Stimulated activated CD4-positive, alpha-beta T cell treated with anti-CD3 and anti-CD28 coated beads, Interleukin-1b, Interleukin-23, amount 100 ng/mL, for 4 hours (primary cell): ENCODE results near the gene SEPTIN6.
A peak's percentile ranks its signal among the peaks of the same experiment; 100 is the strongest.

Source experiments
- DNase-seq, 2 donors: peaks; one replicate each; pipeline ENCODE4 v3.0.0-alpha.2; 2020; ENCODE audit warnings: low read depth in 2 of 2

SEPTIN6 gene

GRCh38 chrX:119693040-119693995 is at the start of gene SEPTIN6:
TSS of gene SEPTIN6 (minus strand) at chrX:119693168. CDS start at chrX:119693105, 63 bp downstream.
- peak; percentile 64 to 78 for DNase-seq

GRCh38 chrX:119738742-119739141 is 45.8 kb upstream of the SEPTIN6 start:
- DNase-seq = no peak

- no peak for DNase-seq
Observed at GRCh38 chrX:119736206-119736764, 43.3 kb upstream of the SEPTIN6 start.

GRCh38 chrX:119735467-119735866 is 42.5 kb upstream of the SEPTIN6 start:
- no peak for DNase-seq

GRCh38 chrX:119734897-119735339 is 42.0 kb upstream of the SEPTIN6 start:
- DNase-seq = no peak

GRCh38 chrX:119729408-119730201 is 36.6 kb upstream of the SEPTIN6 start:
- peak; percentile 34 to 68 for DNase-seq

- no peak for DNase-seq
Observed at GRCh38 chrX:119728487-119728886, 35.5 kb upstream of the SEPTIN6 start.

GRCh38 chrX:119726900-119727555 is 34.1 kb upstream of the SEPTIN6 start:
- no peak for DNase-seq

- DNase-seq = no peak
Observed at GRCh38 chrX:119721926-119722325, 29.0 kb upstream of the SEPTIN6 start.

- no peak for DNase-seq
Observed at GRCh38 chrX:119721487-119721886, 28.5 kb upstream of the SEPTIN6 start.

- DNase-seq = no peak
Observed at GRCh38 chrX:119709630-119710029, 16.7 kb upstream of the SEPTIN6 start.

- no peak for DNase-seq
Observed at GRCh38 chrX:119708936-119709335, 16.0 kb upstream of the SEPTIN6 start.

- no peak for DNase-seq
Observed at GRCh38 chrX:119706616-119707015, 13.6 kb upstream of the SEPTIN6 start.

- DNase-seq = no peak
Observed at GRCh38 chrX:119698845-119699244, 5.9 kb upstream of the SEPTIN6 start.

GRCh38 chrX:119696251-119696890 is 3.4 kb upstream of the SEPTIN6 start:
- DNase-seq = no peak

GRCh38 chrX:119695535-119696050 is 2.6 kb upstream of the SEPTIN6 start:
- DNase-seq = no peak

GRCh38 chrX:119694601-119695534 is 1.9 kb upstream of the SEPTIN6 start:
- DNase-seq = no peak

- DNase-seq = no peak
Observed at GRCh38 chrX:119693996-119694451, 1.1 kb upstream of the SEPTIN6 start.

GRCh38 chrX:119692191-119693039 is 553 bp downstream of the SEPTIN6 start:
- DNase-seq = peak; percentile 55 to 60
